Choroid plexus epithelial cell (primary cell): Measurements from ENCODE around the gene TBCD.

Experiments used
- DNase-seq: peaks from one replicate; pipeline ENCODE4 v3.0.0-alpha.2; 2010; ENCODE audit warnings: low read depth
- H3K4me3 ChIP-seq: 2 replicates; pipeline ENCODE4 v1.5.1; 2011; ENCODE audit warnings: low read depth, mild to moderate bottlenecking, control low read depth, low read length, moderate library complexity
- CTCF ChIP-seq: conservative IDR thresholded peaks from 2 replicates; pipeline ENCODE4 v1.5.1; 2011; ENCODE audit warnings: low read depth, mild to moderate bottlenecking, control low read depth, inconsistent platforms, low read length, moderate library complexity

TBCD gene

GRCh38 chr17:82913304-82914043 is 161.6 kb downstream of the TBCD start:
- DNase-seq: peak; percentile 17

GRCh38 chr17:82914375-82914774 is 162.5 kb downstream of the TBCD start:
- no peak for TF ChIP-seq CTCF
- no peak for DNase-seq
- H3K4me3 ChIP-seq: no peak overlapping the region

More at GRCh38 chr17:82913304-82914043, 161.6 kb downstream of the TBCD start:
- TF ChIP-seq CTCF: peak; percentile 42
- H3K4me3 ChIP-seq: no peak overlapping the region

- DNase-seq: no peak
- peak; percentile 21 for TF ChIP-seq CTCF
- no peak overlapping the region for H3K4me3 ChIP-seq
Measured at GRCh38 chr17:82915010-82915756, 163.3 kb downstream of the TBCD start.

GRCh38 chr17:82915757-82916027 is 163.8 kb downstream of the TBCD start:
- no peak overlapping the region for H3K4me3 ChIP-seq
- DNase-seq: no peak
- no peak for TF ChIP-seq CTCF

GRCh38 chr17:82917699-82918345 is 166.0 kb downstream of the TBCD start:
- TF ChIP-seq CTCF: peak; percentile 76
- H3K4me3 ChIP-seq: no peak overlapping the region
- DNase-seq: peak; percentile 59

GRCh38 chr17:82918508-82918907 is 166.6 kb downstream of the TBCD start:
- no peak for DNase-seq

More at GRCh38 chr17:82918508-82918907, 166.6 kb downstream of the TBCD start:
- TF ChIP-seq CTCF: no peak
- no peak overlapping the region for H3K4me3 ChIP-seq
